Chondrocyte (in vitro differentiated cells): ENCODE measurements around the gene ZSWIM3. TPM values are rescaled to one million over a fixed set of nuclear protein-coding genes. Genes with fewer than 3 reads are reported as not detected.

Experiments used
- DNase-seq: peaks from one replicate; pipeline ENCODE4 v3.0.0; 2021; ENCODE audit warnings: mixed read lengths, low spot score
- H3K27ac Mint-ChIP-seq: one replicate; pipeline ENCODE4 v1.8.0; 2021; ENCODE audit warnings: mild to moderate bottlenecking, moderate library complexity, mixed read lengths; ENCODE audit not compliant: unreplicated experiment
- H3K27me3 Mint-ChIP-seq: 2 replicates; pipeline ENCODE4 v1.8.0; 2021; ENCODE audit warnings: low read depth, mixed read lengths
- H3K36me3 Mint-ChIP-seq: 2 replicates; pipeline ENCODE4 v1.8.0; 2021; ENCODE audit warnings: low read depth, mixed read lengths
- H3K4me1 Mint-ChIP-seq: 2 replicates; pipeline ENCODE4 v1.8.0; 2021; ENCODE audit warnings: low read depth, mild to moderate bottlenecking, mixed read lengths
- H3K4me3 Mint-ChIP-seq: one replicate; pipeline ENCODE4 v1.8.0; 2021; ENCODE audit warnings: mild to moderate bottlenecking, moderate library complexity, mixed read lengths; ENCODE audit not compliant: unreplicated experiment
- H3K9me3 Mint-ChIP-seq: 2 replicates; pipeline ENCODE4 v1.8.0; 2021; ENCODE audit warnings: low read depth, mixed read lengths
- total RNA-seq: library from RNA; stranded (reverse); gene quantifications from 3 replicates; pipeline ENCODE4 v1.2.1, GENCODE V29; 2021
- TF ChIP-seq, protein P1 (sequence below): fragments of 200-600 bp; sonication (generic); IDR thresholded peaks from 2 replicates; pipeline ENCODE4 v1.5.0; 2021; ENCODE audit warnings: antibody characterized with exemption, mild to moderate bottlenecking, moderate library complexity

The ZSWIM3 gene
- total RNA-seq, 1 donor from 2014 or later = 3.9 TPM

GRCh38 chr20:45907219-45907948 is 50.0 kb downstream of the ZSWIM3 start:
- DNase-seq = no peak
- no peak overlapping the region for H3K4me3 Mint-ChIP-seq
- H3K36me3 Mint-ChIP-seq = peaks cover 6% of the 10 kb centered on the region
- H3K27me3 Mint-ChIP-seq = no peaks in the 10 kb centered on the region
- H3K4me1 Mint-ChIP-seq = peaks cover 23% of the 10 kb centered on the region
- no peak overlapping the region for H3K27ac Mint-ChIP-seq
- TF ChIP-seq, protein P1, sequence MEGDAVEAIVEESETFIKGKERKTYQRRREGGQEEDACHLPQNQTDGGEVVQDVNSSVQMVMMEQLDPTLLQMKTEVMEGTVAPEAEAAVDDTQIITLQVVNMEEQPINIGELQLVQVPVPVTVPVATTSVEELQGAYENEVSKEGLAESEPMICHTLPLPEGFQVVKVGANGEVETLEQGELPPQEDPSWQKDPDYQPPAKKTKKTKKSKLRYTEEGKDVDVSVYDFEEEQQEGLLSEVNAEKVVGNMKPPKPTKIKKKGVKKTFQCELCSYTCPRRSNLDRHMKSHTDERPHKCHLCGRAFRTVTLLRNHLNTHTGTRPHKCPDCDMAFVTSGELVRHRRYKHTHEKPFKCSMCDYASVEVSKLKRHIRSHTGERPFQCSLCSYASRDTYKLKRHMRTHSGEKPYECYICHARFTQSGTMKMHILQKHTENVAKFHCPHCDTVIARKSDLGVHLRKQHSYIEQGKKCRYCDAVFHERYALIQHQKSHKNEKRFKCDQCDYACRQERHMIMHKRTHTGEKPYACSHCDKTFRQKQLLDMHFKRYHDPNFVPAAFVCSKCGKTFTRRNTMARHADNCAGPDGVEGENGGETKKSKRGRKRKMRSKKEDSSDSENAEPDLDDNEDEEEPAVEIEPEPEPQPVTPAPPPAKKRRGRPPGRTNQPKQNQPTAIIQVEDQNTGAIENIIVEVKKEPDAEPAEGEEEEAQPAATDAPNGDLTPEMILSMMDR = no peak
- no peaks in the 10 kb centered on the region for H3K9me3 Mint-ChIP-seq

GRCh38 chr20:45908084-45908483 is 50.7 kb downstream of the ZSWIM3 start:
- Mint-ChIP-seq H3K9me3 (no peaks in the 10 kb centered on the region), H3K27me3 (no peaks in the 10 kb centered on the region), H3K27ac (no peak overlapping the region), H3K36me3 (peaks cover 6% of the 10 kb centered on the region), H3K4me3 (no peak overlapping the region), H3K4me1 (peaks cover 25% of the 10 kb centered on the region)
- TF ChIP-seq, protein P1 = no peak
- no peak for DNase-seq

GRCh38 chr20:45909336-45909808 is 52.0 kb downstream of the ZSWIM3 start:
- Mint-ChIP-seq H3K4me1 (peaks cover 25% of the 10 kb centered on the region), H3K27me3 (no peaks in the 10 kb centered on the region), H3K27ac (peak overlapping the region; percentile 20), H3K4me3 (no peak overlapping the region), H3K36me3 (peaks cover 6% of the 10 kb centered on the region), H3K9me3 (no peaks in the 10 kb centered on the region)
- no peak for DNase-seq
- TF ChIP-seq, protein P1 = no peak

GRCh38 chr20:45909817-45910669 is 52.6 kb downstream of the ZSWIM3 start:
- H3K9me3 Mint-ChIP-seq = no peaks in the 10 kb centered on the region
- H3K27ac Mint-ChIP-seq = peak overlapping the region; percentile 94
- peaks cover 6% of the 10 kb centered on the region for H3K36me3 Mint-ChIP-seq
- H3K4me3 Mint-ChIP-seq = peak overlapping the region; percentile 79
- H3K4me1 Mint-ChIP-seq = peaks cover 25% of the 10 kb centered on the region
- TF ChIP-seq, protein P1 = no peak
- no peak for DNase-seq
- no peaks in the 10 kb centered on the region for H3K27me3 Mint-ChIP-seq
